ENCODE results near the gene APOBEC3C. TPM values are rescaled to one million over a fixed set of nuclear protein-coding genes. Genes with fewer than 3 reads are reported as not detected.

Gene APOBEC3C
- total and polyA plus RNA-seq, 2 of the 4 experiments (the other 2 are of a cell fraction): 6.6 to 32.0 TPM

DNA sequence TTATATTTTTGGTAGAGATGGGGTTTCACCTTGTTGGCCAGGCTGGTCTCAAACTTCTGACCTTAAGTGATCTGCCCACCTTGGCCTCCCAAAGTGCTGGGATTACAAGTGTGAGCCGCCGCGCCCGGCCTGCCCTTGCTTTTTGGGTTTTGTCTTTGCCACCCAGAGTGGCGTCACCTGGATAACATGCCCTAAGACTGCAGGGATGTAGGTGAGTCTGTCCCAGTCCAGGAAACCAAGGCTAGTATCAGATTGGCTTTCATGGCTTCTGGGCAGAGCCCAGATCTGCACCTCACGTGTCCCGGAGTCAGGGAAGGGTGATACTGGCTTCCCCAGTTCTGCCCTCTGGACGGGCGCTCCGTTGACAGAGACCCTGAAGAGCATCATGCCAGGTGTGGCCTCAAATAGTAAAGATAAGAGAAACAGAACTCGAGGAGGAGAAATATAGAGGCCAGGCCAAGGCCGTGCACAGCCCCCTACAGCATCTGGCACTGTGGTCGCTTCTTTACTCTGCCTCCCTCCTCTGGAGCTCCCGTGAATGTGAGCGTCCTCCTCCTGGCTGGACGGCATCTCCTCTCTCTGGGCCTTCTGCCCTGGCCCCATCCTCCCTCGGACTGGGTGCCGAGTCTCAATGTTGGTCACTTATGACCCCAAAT lies 39.8 kb upstream of the APOBEC3C start (continued):
- TF ChIP-seq, protein P1, sequence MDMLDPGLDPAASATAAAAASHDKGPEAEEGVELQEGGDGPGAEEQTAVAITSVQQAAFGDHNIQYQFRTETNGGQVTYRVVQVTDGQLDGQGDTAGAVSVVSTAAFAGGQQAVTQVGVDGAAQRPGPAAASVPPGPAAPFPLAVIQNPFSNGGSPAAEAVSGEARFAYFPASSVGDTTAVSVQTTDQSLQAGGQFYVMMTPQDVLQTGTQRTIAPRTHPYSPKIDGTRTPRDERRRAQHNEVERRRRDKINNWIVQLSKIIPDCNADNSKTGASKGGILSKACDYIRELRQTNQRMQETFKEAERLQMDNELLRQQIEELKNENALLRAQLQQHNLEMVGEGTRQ (IDR thresholded peaks at IDR 0.05; ENCODE audit: low read depth, low read length): no peak
- no peak for TF ChIP-seq RAD21 (IDR thresholded peaks at IDR 0.05; ENCODE audit: low read length)
- TF ChIP-seq RCOR1 (IDR thresholded peaks at IDR 0.05; ENCODE audit: insufficient replicate concordance, low read length): no peak
- TF ChIP-seq FOS (IDR thresholded peaks at IDR 0.05; ENCODE audit: low read depth, low read length): no peak
- TF ChIP-seq POLR2A (IDR thresholded peaks at IDR 0.05; ENCODE audit: low read depth, low read length): no peak

DNA sequence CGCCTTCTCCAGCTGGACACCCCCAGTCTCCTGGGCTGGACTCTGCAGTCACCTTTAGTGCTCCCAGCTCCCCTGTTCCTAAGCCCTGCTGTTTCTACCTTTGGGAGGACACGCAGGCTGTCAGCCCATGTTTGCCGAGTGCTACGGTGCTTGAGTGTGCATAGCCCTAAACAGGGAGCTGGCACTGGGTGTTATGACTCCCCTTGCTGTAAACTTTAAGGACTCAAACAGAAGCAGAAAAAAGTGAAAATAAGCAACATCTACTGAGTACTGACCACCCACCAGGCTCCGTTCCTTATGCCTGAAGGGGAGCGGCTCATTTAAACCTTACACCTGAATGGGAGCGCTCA lies 39.3 kb upstream of the APOBEC3C start:
- Histone ChIP-seq H4K91ac (ENCODE audit: insufficient read depth, low read depth, low read length) (no peak overlapping the region), H3K27ac (ENCODE audit: insufficient read depth, low read length) (no peak overlapping the region), H3K9me3 (ENCODE audit: control insufficient read depth, insufficient read depth, low read length) (peaks cover 4% of the 10 kb centered on the region), H3K14ac (replicated peaks; ENCODE audit: low read depth, low read length) (no peak overlapping the region), H4K8ac (ENCODE audit: low read depth in 2 of 2, low read length in 2 of 2) (no peak overlapping the region), H3K79me1 (ENCODE audit: low read depth in 1 of 2, low read length in 2 of 2) (no peaks in the 10 kb centered on the region), H2AK9ac (replicated peaks; ENCODE audit: low read depth, low read length, poor library complexity) (no peak overlapping the region), H3K4me1 (ENCODE audit: control insufficient read depth, insufficient read depth, low read length) (no peaks in the 10 kb centered on the region), H2AK5ac (ENCODE audit: low read depth, low read length) (no peak overlapping the region), H2BK120ac (ENCODE audit: low read depth, low read length) (no peak overlapping the region), H2BK20ac (ENCODE audit: low read depth, low read length) (no peak overlapping the region), H4K20me1 (ENCODE audit: insufficient read depth, low read length) (no peaks in the 10 kb centered on the region), H3K9ac (ENCODE audit: low read depth, low read length) (no peak overlapping the region), H3K56ac (ENCODE audit: extremely low read depth, insufficient read depth, low read length) (no peak overlapping the region), H4K5ac (ENCODE audit: low read depth, low read length) (no peak overlapping the region), H3K4me2 (ENCODE audit: low read depth, low read length) (no peak overlapping the region), H3K36me3 (ENCODE audit: control insufficient read depth, insufficient read depth, low read length) (no peaks in the 10 kb centered on the region), H3K27me3 (ENCODE audit: control insufficient read depth, insufficient read depth, low read length) (peaks cover 22% of the 10 kb centered on the region), H3K9me1 (ENCODE audit: insufficient read depth, low read length) (no peaks in the 10 kb centered on the region), H2BK15ac (ENCODE audit: low read depth, low read length) (no peak overlapping the region), H3K18ac (ENCODE audit: low read depth, low read length) (no peak overlapping the region), H2BK5ac (ENCODE audit: low read depth, low read length, poor library complexity, severe bottlenecking) (no peak overlapping the region), H3K23ac (ENCODE audit: low read depth, low read length) (no peak overlapping the region), H2AFZ (replicated peaks; ENCODE audit: low read length, poor library complexity) (no peak overlapping the region), H3K4ac (ENCODE audit: low read depth, low read length) (no peak overlapping the region), H3K4me3 (ENCODE audit: insufficient read depth, low read depth, low read length) (no peak overlapping the region)
- CTCF ChIA-PET: no interaction called here
- DNase-seq: no peak
- dilution Hi-C loops (cut with HindIII; ENCODE audit: low sequenced_read_pairs, unreplicated experiment) (no loop called here), intact Hi-C loops (cut with micrococcal nuclease) (no loop called here), in situ Hi-C loops (cut with MboI; ENCODE audit: low sequenced_read_pairs) (no loop called here)
- WGBS, 2 experiments (ENCODE audit: extremely low coverage in 2 of 2, insufficient read length in 1 of 2): 83% methylated on average over 3 of the region's 7 CpGs; no CpG with 5 or more reads in 1 of the 2 experiments
- POLR2A ChIA-PET (ENCODE audit: unreplicated experiment): no interaction called here
- no peak for ATAC-seq (ENCODE audit: low read depth)
- no TSS peak for BruUV-seq (replicated peaks)
- TF ChIP-seq RFX5 (IDR thresholded peaks at IDR 0.05; ENCODE audit: low read depth, low read length) (no peak), RCOR1 (IDR thresholded peaks at IDR 0.05; ENCODE audit: insufficient replicate concordance, low read length) (no peak), POLR2A (IDR thresholded peaks at IDR 0.05; ENCODE audit: low read depth, low read length) (no peak), RAD21 (IDR thresholded peaks at IDR 0.05; ENCODE audit: low read length) (no peak), BHLHE40 (IDR thresholded peaks at IDR 0.05; ENCODE audit: low read depth, low read length) (no peak), FOS (IDR thresholded peaks at IDR 0.05; ENCODE audit: low read depth, low read length) (no peak), SMC3 (IDR thresholded peaks at IDR 0.05; ENCODE audit: low read depth, low read length) (no peak), MAZ (IDR thresholded peaks at IDR 0.05; ENCODE audit: borderline replicate concordance, low read depth, low read length) (no peak)
- TF ChIP-seq, protein P2, sequence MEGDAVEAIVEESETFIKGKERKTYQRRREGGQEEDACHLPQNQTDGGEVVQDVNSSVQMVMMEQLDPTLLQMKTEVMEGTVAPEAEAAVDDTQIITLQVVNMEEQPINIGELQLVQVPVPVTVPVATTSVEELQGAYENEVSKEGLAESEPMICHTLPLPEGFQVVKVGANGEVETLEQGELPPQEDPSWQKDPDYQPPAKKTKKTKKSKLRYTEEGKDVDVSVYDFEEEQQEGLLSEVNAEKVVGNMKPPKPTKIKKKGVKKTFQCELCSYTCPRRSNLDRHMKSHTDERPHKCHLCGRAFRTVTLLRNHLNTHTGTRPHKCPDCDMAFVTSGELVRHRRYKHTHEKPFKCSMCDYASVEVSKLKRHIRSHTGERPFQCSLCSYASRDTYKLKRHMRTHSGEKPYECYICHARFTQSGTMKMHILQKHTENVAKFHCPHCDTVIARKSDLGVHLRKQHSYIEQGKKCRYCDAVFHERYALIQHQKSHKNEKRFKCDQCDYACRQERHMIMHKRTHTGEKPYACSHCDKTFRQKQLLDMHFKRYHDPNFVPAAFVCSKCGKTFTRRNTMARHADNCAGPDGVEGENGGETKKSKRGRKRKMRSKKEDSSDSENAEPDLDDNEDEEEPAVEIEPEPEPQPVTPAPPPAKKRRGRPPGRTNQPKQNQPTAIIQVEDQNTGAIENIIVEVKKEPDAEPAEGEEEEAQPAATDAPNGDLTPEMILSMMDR (conservative IDR thresholded peaks at IDR 0.05; ENCODE audit: low read depth, low read length): no peak
- TF ChIP-seq, protein P3, sequence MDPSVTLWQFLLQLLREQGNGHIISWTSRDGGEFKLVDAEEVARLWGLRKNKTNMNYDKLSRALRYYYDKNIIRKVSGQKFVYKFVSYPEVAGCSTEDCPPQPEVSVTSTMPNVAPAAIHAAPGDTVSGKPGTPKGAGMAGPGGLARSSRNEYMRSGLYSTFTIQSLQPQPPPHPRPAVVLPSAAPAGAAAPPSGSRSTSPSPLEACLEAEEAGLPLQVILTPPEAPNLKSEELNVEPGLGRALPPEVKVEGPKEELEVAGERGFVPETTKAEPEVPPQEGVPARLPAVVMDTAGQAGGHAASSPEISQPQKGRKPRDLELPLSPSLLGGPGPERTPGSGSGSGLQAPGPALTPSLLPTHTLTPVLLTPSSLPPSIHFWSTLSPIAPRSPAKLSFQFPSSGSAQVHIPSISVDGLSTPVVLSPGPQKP (IDR thresholded peaks at IDR 0.05; ENCODE audit: borderline replicate concordance, low read depth, low read length): no peak
- TF ChIP-seq, protein P1 (IDR thresholded peaks at IDR 0.05; ENCODE audit: low read depth, low read length): no peak
